NCI-H748 (cell line): ENCODE data around the gene PMEPA1.

Experiments
- DNase-seq: peaks from one replicate; lab custom pipeline; 2025; ENCODE audit not compliant: unreplicated experiment; lab: John Stamatoyannopoulos, UW

PMEPA1 gene, protein sequence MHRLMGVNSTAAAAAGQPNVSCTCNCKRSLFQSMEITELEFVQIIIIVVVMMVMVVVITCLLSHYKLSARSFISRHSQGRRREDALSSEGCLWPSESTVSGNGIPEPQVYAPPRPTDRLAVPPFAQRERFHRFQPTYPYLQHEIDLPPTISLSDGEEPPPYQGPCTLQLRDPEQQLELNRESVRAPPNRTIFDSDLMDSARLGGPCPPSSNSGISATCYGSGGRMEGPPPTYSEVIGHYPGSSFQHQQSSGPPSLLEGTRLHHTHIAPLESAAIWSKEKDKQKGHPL

DNA sequence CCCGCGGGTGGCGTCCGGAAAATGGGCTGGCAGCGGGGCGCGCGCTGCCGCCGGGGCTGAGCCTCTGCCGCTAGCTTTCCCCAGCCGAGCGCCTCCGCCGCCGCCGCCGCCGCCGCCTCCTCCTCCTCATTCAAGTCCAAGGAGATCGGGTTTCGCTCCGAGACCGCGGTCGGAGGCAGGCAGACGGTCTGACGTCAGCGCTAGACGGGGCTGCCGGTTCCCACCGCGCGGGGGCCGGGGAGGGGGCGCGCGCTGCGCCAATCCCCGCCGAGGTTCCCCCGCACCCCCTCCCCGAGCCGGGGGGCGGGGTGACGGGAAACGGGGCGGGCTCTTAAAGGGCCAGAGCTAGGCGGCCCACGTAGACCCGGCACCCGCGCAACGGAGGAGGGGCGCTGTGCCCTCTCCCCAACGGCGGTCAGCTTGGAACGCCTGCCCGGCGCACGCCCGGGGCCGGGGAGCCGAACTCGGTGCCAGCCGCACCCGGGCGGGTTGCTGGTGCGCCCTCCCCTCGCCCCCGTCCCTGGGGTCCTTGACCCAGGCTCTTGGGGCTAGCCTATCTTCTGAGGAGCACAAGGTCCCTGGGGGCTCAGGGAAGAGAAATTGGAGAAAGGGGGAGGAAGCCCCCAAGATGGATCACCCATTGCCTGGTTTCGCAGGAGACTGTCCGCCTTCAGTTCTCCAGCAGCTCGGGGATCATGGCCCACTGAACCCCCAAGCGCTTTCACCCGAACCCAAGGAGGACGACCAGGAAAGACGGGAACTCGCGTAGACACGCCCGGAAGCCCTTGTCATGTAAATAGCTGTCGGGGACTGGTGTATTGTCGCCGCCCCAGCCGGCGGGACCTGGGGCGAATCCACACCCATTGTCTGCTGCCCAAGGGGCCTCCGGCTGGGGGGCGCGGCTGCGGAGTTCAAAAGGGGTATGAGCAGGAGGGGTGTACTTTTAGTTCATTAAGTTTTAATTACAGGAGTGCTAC is at the start of gene PMEPA1:
PMEPA1 (minus strand) TSS at position 193 of the 977 bp plus-strand sequence. CDS start 433 bp downstream, outside the sequence.
- DNase-seq, result peak; percentile 94

DNA sequence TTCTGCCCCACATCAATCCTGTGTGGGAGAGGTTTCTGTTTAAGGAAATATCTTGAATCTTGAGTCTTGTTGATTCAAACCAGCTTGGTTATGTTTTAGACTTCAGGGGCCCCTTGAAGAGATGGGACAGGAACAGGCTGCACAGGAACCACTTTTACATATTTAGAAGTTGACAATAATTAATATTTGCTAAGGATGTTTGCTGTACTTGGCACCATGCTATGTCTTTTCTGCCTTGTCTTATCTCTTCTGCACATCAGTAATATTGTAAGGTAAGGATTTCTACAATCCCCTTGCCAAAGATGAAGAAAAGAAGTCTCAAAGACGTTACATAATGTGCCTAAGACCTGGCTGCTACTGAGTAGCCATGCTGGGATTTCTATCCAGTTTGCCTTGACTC is 48.0 kb upstream of the PMEPA1 start:
- no peak for DNase-seq

DNA sequence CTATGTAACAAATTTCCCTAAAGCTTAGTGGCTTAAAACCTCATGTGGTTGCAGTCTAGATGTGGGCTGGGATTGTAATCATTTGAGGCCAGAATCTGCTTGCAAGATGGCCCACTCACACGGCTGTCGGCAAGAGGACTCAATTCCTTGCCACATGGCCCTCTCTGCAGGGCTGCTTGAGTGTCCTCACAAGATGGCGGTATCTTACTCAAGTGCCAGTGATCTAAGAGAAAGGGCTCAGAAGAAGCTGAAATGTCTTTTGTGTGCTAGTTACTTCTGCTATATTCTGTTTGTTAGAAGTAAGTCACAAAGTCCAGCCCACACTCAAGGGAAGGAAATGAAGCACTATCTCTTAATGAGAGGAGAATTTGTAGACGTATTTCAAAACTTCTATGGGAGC is 47.1 kb upstream of the PMEPA1 start:
- DNase-seq, result no peak

DNA sequence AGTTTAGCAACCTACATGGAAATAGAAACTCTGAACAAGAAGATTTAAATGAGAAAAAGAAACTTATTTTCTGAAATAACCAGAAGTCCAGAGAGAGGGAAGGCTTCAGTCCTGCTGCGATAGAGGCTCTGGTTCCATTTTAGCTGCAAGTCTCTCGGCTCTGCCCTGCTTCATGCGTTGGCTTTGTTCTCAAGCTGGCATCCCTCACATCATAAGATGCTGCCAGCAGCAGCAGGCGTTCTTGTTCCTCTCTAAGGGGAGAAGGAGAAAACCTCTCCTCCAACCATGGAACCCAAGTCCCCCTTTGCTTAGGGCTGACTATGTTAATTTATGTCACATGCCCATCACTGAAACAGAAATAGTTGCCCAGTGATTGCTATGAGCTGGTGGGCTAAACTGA is 46.4 kb upstream of the PMEPA1 start:
- no peak for DNase-seq

DNA sequence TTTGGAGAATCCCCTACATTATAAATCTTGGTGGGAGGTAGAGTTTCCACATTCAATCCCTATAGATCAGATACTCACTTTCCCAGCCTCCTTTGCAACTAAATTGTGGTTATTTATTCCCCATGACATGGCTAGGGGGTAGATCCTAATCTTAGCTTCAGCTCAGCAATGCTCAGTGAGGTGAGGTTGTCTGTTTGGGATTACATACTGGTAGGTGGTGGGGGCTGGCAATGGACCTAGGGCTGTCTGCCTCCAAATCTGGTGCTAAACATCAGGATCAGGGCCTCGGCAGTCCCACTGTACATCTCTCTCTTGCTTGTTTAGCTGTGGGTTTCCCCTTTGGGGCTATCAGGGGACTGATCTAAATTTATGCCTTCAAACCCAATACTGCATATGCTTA is 45.8 kb upstream of the PMEPA1 start:
- DNase-seq, result no peak

DNA sequence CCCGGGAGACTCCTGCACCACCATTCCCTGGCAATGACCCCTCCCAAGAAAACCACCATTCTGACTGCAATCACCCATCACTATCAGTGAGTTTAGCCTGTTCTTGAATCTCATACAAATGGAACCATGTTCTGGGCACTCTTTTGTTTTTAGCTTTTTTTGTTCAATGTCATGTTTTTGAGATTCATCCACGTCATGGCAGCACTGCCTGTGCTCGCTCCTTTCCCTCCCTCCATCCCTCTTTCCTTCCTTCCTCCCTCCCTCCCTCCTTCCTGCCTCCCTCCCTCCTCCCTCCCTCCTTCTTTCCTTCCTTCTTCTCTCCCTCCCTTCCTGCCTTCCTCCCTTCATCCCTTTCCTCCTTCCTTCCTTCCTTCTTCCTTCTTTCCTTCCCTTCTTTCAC is 44.4 kb upstream of the PMEPA1 start:
- no peak for DNase-seq

DNA sequence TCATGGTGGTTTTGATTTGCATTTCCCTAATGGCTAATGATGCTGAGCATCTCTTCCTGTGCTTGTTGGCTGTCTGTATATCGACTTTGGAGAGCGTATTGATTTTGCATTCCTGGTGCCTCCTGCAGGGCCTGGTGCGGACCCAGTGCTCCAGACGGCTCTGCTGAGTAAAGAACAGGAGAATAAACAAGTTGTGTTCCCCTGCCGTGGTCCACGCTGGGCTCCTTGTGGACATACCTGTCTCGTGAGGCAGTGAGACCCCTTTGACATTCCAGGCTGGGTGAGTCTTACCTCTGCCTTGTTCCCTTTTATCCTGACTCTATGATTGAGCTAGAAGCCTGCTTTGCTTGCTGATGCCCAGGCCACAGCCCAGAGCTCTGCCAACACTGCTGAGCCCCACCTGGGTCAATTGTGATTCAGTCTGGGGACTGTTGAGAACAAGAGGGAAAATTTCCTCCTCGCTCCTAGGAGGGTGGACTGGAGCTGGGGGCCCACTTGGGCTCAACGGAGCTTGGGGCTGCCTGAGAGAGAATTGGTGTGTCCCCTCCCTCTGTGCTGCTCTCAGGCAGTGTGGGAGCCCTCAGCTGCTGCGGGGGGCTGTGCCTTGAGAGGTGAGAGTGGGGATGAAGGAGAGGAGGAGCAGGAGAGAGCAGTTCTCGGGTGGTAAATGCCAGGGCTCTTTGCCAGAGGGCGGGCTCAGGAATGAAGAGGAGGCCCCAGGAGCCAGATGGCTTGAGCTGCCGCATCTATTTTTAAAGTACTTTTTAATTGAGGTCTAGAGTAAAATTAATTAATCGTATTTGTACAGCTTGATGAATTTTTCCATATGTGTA is 43.7 kb upstream of the PMEPA1 start:
- no peak for DNase-seq

DNA sequence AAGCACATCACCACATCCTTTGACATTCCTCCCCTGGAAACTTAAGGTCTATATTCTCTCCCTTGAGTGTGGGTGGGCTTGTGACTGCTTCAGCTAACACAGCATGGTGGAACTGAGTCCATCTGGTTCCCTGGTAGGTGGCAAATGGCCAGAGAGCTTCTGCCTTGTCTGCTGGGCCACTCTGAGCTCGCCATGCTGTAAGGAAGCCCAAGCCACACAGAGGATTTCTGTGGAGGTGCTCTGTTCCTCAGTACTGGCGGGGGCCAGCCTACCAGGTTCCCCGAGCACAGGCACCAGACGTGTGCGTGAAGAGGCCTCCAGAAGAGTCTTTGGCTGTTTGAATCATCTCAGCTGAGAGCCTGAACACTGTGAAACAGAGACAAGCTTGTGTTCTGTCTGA is 41.6 kb upstream of the PMEPA1 start:
- no peak for DNase-seq

DNA sequence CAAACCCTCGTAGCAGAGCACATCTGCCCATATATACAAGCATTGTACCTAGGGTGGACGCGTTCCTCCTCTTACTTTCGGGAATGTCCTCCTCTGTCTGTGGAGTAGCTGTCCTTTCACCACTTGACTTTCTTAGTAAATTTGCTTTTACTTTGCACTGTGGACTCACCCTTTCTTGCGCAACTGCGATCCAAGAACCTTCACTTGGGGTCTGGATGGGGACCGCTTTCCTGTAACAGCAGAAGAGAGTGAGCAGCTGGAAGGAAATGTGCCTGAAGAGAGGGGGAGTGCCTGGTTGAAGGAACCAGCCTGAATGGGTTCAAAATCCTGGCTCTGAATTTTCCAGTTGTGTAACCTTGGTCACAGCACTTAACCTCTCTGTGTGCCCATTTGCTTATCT is 40.1 kb upstream of the PMEPA1 start:
- no peak for DNase-seq

DNA sequence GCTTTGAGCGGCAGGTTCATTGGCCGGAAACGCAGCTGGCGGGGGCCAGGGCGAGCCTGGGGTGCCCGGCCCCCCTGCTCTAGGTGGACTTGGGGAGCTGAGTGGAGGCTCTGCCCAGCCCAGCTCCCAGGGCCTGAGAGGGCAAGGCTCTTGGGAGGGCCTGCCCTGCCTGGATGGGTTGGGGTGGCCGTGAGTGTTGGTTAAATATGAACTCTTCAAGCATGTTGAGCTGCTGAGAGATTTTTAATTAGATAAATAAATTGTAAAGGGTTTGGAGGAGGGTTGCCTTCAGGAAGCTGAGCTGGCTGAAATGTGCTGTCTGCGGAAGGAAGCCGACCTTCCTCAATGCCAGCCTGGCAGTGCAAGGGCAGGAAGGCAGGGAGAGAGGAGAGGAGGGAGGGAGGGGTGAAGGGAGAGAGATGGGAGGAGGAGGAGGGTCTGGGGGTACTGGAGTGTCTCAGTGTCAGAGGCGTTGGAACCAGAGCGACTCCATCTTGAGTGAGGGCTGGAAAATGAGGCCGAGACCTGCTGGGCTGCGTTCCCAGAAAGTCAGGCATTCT is 39.4 kb upstream of the PMEPA1 start:
- no peak for DNase-seq

DNA sequence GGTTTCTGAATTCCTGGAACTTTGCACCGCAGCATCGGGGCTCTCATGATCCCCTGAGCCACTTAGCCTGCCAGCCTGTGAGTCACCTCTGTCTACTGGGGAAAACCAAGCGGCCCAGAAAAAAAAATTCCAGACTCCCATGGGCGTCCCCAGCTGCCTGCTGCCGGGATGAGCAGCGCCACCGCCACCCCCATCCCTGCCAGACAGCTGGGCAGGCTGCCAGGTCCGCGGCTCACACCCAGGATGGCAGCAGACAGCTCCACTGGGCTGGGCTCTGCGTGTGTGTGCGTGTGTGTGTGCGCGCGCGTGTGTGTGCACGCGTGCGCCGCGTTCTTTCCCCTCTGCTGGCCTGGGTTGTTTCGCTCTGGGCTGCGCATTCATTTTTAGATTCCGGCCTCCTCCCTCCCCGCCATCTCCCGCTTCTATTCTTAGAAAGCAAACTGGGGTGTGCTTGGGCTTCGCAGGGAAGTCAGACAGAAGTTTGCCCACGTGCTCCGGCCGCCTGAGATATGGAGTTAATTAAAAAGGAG is 38.9 kb upstream of the PMEPA1 start:
- DNase-seq, result peak; percentile 82

DNA sequence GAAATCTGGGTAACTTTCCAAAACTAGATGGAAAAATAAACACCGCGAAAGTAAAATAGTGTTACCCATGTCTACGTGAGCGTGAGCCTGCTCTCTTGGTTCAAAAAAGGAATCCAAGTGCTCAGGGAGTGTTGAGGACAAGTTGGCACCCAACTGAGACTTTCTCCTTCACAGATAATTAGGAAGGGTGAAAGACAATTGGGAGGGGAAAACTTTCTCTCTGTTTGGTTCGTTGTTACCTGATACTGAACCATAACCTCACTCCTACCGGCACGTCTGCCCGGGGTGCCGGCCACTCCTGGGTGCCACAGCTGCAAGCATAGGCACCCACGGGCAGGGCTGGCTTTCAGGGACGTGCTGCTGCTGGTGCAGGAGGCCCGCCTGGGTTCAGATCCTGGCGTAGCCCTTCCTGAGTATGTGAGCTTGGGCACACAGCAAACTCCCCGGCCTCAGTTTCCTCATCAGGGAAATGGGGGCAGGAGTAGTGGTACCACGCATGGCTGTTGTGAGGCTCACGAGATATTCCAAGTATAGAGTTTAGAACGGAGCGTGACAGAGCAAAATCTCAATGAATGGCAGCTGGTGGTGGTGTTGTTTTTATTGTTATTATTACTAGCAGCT is 38.2 kb upstream of the PMEPA1 start:
- no peak for DNase-seq

DNA sequence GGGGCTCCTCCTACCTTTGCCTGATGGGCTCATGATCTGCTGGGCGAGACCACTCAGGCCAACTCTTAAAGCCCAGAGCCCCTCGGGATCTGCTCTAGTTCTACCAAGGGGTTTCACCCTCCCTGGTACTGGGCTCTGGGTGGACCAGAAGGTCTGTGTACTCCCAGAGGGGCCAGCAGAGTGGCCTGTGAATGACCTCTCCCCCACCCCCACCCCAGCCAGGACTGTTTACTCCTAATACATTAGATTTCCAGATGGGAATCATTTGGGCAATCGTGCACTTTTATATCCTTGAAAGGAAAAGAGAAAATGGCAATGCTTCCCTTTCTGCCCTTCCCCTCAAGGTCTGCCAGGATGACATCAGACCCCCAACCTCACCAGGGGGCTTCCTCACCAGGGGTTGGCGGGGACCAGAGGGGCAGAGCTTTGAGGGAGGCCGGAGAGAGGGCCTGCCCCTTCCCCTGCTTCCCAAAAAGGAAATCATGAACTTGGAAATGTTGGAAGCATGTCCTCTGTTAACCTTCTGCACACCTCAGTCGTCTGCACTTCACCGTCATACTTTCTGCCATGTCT is 37.1 kb upstream of the PMEPA1 start:
- no peak for DNase-seq

DNA sequence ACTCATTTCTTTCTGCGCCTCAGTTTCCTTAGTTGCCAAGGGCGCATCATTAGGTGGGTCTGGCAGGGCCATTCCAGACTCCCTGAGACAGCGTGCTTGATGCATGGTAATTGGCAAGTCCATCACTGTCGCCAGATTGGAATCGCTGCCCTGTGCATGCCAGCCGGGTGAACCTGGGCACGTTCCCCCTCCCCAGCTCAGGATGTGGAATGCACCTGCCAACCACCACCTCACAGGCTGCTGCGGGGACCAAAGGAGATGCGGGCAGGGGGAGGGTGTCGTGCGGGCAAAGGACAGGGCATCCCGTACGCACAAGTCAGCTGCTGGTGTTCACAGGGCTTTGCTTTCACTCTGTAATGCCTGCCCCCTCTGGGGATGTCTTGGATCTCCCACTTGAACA is 36.4 kb upstream of the PMEPA1 start:
- no peak for DNase-seq

DNA sequence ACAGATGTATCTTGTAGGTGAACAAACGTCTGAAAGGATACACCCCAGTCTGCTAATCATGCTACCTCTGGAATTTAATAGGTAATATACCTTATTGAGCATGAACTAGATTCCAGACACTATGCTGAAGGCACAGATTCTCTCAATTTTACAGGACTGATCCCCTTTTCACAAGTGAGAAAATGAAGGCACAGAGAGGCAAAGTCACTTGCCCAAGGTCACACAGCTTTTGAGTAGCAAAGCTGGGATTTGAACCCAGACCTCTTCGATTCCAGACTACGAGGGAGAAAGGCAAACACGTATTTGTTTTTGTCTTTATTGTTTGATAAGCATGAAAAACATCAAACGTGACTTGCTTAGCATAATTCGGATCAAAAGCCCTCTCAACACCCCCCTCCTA is 34.4 kb upstream of the PMEPA1 start:
- DNase-seq, result no peak

DNA sequence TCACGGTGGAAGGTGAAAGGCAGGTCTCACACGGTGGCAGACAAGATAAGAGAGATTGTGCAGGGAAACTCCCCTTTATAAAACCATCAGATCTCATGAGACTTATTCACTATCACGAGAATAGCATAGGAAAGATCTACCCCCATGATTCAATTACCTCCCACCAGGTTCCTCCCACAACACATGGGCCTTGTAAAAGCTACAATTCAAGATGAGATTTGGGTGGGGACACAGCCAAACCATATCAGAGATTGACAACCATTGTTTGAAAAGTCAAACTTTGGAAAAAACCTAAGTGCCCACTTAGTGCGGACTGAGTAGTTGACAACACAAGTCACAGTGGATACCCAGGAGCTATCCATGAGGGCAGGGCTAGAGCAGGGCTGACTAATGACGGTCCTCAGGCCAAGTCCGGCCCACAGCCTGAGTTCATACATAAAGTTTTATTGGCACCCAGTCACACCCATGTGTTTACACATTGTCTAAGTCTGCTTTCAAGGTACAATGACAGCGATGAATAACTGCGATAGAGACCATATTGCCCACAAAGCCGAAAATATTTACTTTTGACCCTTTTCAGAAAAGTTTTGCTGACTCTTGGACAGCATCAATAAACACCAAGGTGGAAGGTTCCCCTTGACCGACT is 33.8 kb upstream of the PMEPA1 start:
- DNase-seq, result no peak

DNA sequence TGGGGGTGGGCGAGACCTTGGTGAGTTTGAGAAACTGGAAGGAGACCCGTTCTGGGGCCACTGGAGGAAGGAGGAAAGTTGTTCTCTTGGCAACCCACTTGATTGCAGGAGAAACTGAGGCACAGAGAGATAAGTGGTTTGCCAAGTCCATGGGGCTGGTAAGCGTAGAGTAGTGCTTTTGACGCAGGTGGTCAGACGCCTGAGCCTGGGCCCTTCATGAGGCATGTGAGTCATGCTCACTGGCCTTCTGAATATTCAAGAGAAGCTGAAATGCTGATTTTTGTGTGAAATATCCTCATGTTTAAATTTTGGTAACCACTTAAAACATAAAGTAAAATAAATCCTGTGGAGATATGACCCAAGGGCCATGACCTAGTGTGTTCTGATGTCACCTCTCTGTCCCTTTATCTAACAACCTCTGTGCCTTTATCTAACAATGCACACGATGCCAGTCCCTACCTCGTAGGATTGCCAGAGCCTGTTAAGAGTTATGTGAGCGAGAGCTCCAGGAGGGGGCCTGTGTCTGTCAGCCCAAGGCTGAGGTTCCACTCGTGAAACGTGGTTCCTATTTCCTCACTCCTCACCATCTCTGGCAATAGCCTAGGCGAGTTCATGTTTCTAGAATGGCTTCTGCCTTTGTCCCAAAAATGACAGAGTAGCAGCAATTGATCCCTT is 32.8 kb upstream of the PMEPA1 start:
- no peak for DNase-seq

DNA sequence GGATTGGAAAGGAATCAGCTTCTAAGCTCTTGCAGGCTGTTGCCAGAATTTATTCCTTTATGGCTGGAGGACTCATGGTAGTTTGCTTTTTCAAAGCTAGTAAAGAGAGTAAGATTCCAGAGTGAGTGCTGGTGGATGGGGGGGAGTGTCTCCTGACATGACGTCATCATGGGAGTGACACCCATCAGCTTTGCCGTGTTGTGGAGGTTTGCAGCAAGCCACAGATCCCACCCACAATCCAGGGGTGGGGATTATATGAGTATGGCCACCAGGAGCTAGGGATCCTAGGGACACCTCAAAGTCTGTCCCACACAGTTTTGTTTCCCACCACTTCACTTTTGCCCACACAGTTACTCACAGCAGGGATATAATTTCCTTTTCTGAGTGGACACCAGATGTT is 28.7 kb upstream of the PMEPA1 start:
- no peak for DNase-seq

DNA sequence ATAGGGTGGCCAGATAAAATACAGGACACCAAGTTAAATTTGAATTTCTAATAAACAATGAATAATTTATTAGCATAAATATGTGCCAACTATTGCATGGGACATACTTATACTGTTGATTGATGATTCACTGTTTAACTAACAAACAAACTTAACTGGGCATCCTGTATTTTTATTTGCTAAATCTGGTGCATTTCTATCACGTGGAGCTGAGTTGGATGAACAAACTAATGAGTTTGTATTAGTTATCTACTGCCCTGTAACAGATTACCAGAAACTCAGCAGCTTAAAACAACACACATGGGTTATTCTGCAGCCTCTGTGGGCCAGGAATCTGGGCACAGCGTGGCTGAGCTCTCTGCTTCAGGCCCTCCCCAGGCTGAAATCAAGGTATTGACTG is 28.2 kb upstream of the PMEPA1 start:
- DNase-seq, result no peak
